Loucy (cell line): ENCODE data around the gene TNS3.

Experiments used
- H2AFZ ChIP-seq: fragments of 200-600 bp; sonication (generic); 2 replicates; pipeline ENCODE4 v1.6.0; 2016; ENCODE audit warnings: antibody characterized with exemption, mild to moderate bottlenecking, low read length, moderate library complexity
- H3F3A ChIP-seq: fragments of 200-600 bp; 2 replicates; pipeline ENCODE4 v1.6.0; 2016; ENCODE audit warnings: antibody characterized with exemption, low read depth, mild to moderate bottlenecking
- H3K27me3 ChIP-seq: fragments of 200-600 bp; sonication (generic); 2 replicates; pipeline ENCODE4 v1.6.1; 2014; ENCODE audit warnings: low read length, mild to moderate bottlenecking; ENCODE audit not compliant: insufficient read depth, poor library complexity, severe bottlenecking
- H3K36me3 ChIP-seq: fragments of 200-600 bp; sonication (generic); 2 replicates; pipeline ENCODE4 v1.6.1; 2016; ENCODE audit warnings: low read length; ENCODE audit not compliant: insufficient read depth
- H3K4me1 ChIP-seq: fragments of 200-600 bp; sonication (generic); 2 replicates; pipeline ENCODE4 v1.5.1; 2014; ENCODE audit warnings: low read length, mild to moderate bottlenecking; ENCODE audit not compliant: insufficient read depth, poor library complexity, severe bottlenecking
- H3K4me2 ChIP-seq: fragments of 200-600 bp; sonication (generic); 2 replicates; pipeline ENCODE4 v1.6.0; 2014; ENCODE audit warnings: antibody characterized with exemption, low read length, low read depth, mild to moderate bottlenecking; ENCODE audit not compliant: poor library complexity, severe bottlenecking
- H3K4me3 ChIP-seq: fragments of 200-600 bp; sonication (generic); 2 replicates; pipeline ENCODE4 v1.5.1; 2014; ENCODE audit warnings: low read length, mild to moderate bottlenecking, mixed read lengths; ENCODE audit not compliant: poor library complexity, severe bottlenecking
- H3K79me2 ChIP-seq: fragments of 200-600 bp; sonication (generic); 2 replicates; pipeline ENCODE4 v1.6.1; 2014; ENCODE audit warnings: low read length; ENCODE audit not compliant: insufficient read depth
- H3K9ac ChIP-seq: fragments of 200-600 bp; sonication (generic); 2 replicates; pipeline ENCODE4 v1.6.0; 2014; ENCODE audit warnings: mild to moderate bottlenecking, low read depth, low read length, moderate library complexity; ENCODE audit not compliant: poor library complexity, severe bottlenecking
- H3K9me2 ChIP-seq: fragments of 200-600 bp; sonication (generic); replicated peaks from 2 replicates; pipeline ENCODE4 v1.6.1; 2016; ENCODE audit warnings: low read depth, low read length, mixed read lengths
- H3K9me3 ChIP-seq: fragments of 200-600 bp; sonication (generic); 2 replicates; pipeline ENCODE4 v1.6.1; 2014; ENCODE audit warnings: mild to moderate bottlenecking, antibody characterized with exemption, low read length, low read depth; ENCODE audit not compliant: insufficient read depth
- H4K20me1 ChIP-seq: fragments of 200-600 bp; sonication (generic); 2 replicates; pipeline ENCODE4 v1.6.0; 2014; ENCODE audit warnings: antibody characterized with exemption, low read length, mild to moderate bottlenecking; ENCODE audit not compliant: insufficient read depth, poor library complexity, severe bottlenecking
- EZH2phosphoT487 ChIP-seq: fragments of 200-600 bp; IDR thresholded peaks from 2 replicates; pipeline ENCODE4 v1.6.1; 2018; ENCODE audit warnings: antibody characterized with exemption, mild to moderate bottlenecking, moderate library complexity, borderline replicate concordance
- TF ChIP-seq, protein P1 (sequence below): fragments of 200-600 bp; sonication (generic); conservative IDR thresholded peaks from 2 replicates; pipeline ENCODE4 v1.5.1; 2014; ENCODE audit warnings: mild to moderate bottlenecking, antibody characterized with exemption, low read length

Gene TNS3

DNA sequence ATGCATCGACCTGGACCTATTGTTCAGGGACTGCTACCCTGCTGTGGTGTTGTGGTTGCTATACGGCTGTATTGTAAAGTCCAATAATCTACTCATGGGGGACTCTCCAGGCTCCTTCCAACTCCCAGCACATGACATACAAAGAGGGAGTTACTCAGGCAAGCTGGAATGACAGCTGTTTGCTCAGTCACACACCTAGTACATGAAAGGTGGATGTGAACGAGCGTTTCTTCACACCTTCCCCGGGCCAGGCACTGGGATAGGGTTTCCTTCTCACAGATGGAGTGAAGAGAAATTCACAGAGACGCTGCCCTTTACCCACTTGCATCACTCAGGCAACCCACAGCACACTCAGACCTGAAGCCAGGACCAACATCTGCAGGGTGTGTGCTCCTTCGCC lies 215.7 kb downstream of the TNS3 start:
- H4K20me1 ChIP-seq, result no peaks in the 10 kb centered on the region
- no peak for TF ChIP-seq EZH2phosphoT487
- TF ChIP-seq, protein P1, sequence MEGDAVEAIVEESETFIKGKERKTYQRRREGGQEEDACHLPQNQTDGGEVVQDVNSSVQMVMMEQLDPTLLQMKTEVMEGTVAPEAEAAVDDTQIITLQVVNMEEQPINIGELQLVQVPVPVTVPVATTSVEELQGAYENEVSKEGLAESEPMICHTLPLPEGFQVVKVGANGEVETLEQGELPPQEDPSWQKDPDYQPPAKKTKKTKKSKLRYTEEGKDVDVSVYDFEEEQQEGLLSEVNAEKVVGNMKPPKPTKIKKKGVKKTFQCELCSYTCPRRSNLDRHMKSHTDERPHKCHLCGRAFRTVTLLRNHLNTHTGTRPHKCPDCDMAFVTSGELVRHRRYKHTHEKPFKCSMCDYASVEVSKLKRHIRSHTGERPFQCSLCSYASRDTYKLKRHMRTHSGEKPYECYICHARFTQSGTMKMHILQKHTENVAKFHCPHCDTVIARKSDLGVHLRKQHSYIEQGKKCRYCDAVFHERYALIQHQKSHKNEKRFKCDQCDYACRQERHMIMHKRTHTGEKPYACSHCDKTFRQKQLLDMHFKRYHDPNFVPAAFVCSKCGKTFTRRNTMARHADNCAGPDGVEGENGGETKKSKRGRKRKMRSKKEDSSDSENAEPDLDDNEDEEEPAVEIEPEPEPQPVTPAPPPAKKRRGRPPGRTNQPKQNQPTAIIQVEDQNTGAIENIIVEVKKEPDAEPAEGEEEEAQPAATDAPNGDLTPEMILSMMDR, result no peak
- H3K9ac ChIP-seq, result no peak overlapping the region
- H3K36me3 ChIP-seq, result no peaks in the 10 kb centered on the region
- no peaks in the 10 kb centered on the region for H3K27me3 ChIP-seq
- no peaks in the 10 kb centered on the region for H3F3A ChIP-seq
- H2AFZ ChIP-seq, result no peak overlapping the region
- no peaks in the 10 kb centered on the region for H3K4me1 ChIP-seq
- no peak overlapping the region for H3K4me2 ChIP-seq
- H3K4me3 ChIP-seq, result no peak overlapping the region
- no peaks in the 10 kb centered on the region for H3K9me2 ChIP-seq
- H3K9me3 ChIP-seq, result peaks cover 7% of the 10 kb centered on the region; the same call in 1 of the 2 replicates
- H3K79me2 ChIP-seq, result no peaks in the 10 kb centered on the region

DNA sequence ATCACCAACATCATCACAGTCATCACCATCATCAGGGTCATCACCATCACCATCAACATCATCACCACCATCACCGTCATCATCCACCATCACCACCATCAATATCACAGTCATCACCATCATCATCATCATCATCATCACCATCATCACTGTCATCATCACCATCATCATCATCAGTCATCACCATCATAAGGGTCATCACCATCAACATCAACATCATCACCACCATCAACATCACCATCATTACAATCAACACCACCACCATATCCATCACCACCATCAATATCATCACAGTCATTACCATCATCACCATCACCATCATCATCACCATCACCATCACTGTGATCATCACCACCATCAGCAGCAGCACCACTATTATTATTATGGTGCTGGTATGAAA lies 218.9 kb downstream of the TNS3 start:
- Histone ChIP-seq H3K27me3 (no peaks in the 10 kb centered on the region), H3K36me3 (no peaks in the 10 kb centered on the region), H3K4me1 (no peaks in the 10 kb centered on the region), H2AFZ (no peak overlapping the region), H3K9me2 (no peaks in the 10 kb centered on the region), H3K9me3 (peaks cover 1% of the 10 kb centered on the region; the same call in 1 of the 2 replicates), H3K79me2 (no peaks in the 10 kb centered on the region), H3K4me3 (no peak overlapping the region), H4K20me1 (no peaks in the 10 kb centered on the region), H3F3A (no peaks in the 10 kb centered on the region), H3K9ac (no peak overlapping the region), H3K4me2 (no peak overlapping the region)
- no peak for TF ChIP-seq EZH2phosphoT487

DNA sequence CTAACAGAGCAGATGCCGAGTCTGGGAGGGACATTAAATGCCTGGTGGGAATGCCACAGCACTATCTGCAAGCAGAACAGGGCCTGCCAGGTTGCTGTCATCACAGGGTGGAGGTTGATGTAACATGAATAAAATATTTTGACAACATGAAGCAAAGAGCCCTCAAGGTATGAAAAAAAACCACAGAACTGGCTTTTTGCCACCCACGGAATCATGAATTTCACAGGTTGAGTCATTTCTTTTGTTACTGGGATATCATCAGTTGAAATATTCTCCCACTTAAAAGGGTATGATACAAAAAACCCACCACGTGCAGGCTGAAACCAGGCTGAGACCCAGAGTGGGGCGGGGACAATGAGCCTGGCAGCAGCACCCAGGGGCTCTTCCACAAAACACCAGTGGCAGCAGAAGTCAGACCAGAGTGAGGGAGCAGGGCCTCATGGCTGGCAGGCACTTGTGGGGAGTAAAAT lies 220.1 kb downstream of the TNS3 start:
- H3K9me2 ChIP-seq, result no peaks in the 10 kb centered on the region
- H3K27me3 ChIP-seq, result no peaks in the 10 kb centered on the region
- no peak overlapping the region for H2AFZ ChIP-seq
- no peak overlapping the region for H3K4me3 ChIP-seq
- no peaks in the 10 kb centered on the region; the same call in 1 of the 2 replicates for H3K9me3 ChIP-seq
- no peaks in the 10 kb centered on the region for H4K20me1 ChIP-seq
- H3K9ac ChIP-seq, result no peak overlapping the region
- no peak for TF ChIP-seq EZH2phosphoT487
- TF ChIP-seq, protein P1, result no peak
- H3K4me2 ChIP-seq, result no peak overlapping the region
- H3K79me2 ChIP-seq, result no peaks in the 10 kb centered on the region
- H3K36me3 ChIP-seq, result no peaks in the 10 kb centered on the region
- no peaks in the 10 kb centered on the region for H3F3A ChIP-seq
- H3K4me1 ChIP-seq, result no peaks in the 10 kb centered on the region

DNA sequence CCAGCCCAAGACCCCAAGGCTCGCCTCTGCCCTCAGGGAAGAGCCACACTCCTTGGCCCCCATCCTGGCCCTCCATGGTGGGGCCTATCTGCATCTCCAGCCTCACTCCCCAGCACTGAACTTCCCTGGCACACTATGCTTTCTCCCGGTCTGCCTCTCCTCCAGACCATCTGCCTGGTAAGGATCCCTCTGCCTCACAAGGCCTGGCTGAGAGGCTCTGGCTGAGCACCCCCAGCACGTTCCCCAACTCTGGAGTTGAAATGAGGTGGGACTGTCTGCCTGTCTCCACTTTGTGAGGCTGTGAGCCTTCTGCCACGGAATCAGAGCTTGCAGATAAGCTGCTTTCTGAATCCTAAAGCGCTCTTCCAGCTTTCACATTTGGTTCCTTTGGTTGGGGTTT lies 220.7 kb downstream of the TNS3 start:
- Histone ChIP-seq H3K4me1 (no peaks in the 10 kb centered on the region), H3K4me2 (no peak overlapping the region), H3F3A (no peaks in the 10 kb centered on the region), H4K20me1 (no peaks in the 10 kb centered on the region), H3K9me3 (no peaks in the 10 kb centered on the region; the same call in 1 of the 2 replicates), H2AFZ (no peak overlapping the region), H3K79me2 (no peaks in the 10 kb centered on the region), H3K4me3 (no peak overlapping the region), H3K9me2 (no peaks in the 10 kb centered on the region), H3K36me3 (no peaks in the 10 kb centered on the region), H3K9ac (no peak overlapping the region), H3K27me3 (no peaks in the 10 kb centered on the region)
- TF ChIP-seq, protein P1, result no peak
- TF ChIP-seq EZH2phosphoT487, result no peak
